ENCODE data around the gene PPWD1. TPM values are rescaled to one million over a fixed set of nuclear protein-coding genes. Genes with fewer than 3 reads are reported as not detected.
A peak's percentile ranks its signal among the peaks of the same experiment; 100 is the strongest.

PPWD1 gene
- total RNA-seq, 4 donors from 2014 or later = 22.3 to 85.9 (median 46.1) TPM

- H3K27me3 ChIP-seq = no peaks in the 10 kb centered on the region
- H3K36me3 ChIP-seq = peaks cover 0 to 12% of the 10 kb centered on the region in 2 donors
- TF ChIP-seq POLR2AphosphoS5 (IDR thresholded peaks at IDR 0.05) (no peak), CTCF (IDR thresholded peaks at IDR 0.05) (no peak), EP300 (IDR thresholded peaks at IDR 0.05) (no peak)
- ATAC-seq = no peak
- peak overlapping the region; percentile 61 to 87 for H3K4me3 ChIP-seq
- H3K9me3 ChIP-seq = no peaks in the 10 kb centered on the region
- peaks cover 16 to 48% (median 22%) of the 10 kb centered on the region in 3 donors for H3K4me1 ChIP-seq
- WGBS, 2 donors (ENCODE audit: low coverage in 1 of 2) = 55 to 59% methylated on average over 4 to 6 of the region's 6 CpGs
- peak overlapping the region in 3 of 4 donors; percentile 18 to 88 (median 79) for H3K27ac ChIP-seq
These were observed 62.6 kb downstream of the PPWD1 start for GRCh38 chr5:65625743-65626142.

GRCh38 chr5:65630981-65631380 lies 67.9 kb downstream of the PPWD1 start:
- Histone ChIP-seq H3K27ac (no peak overlapping the region), H3K36me3 (peaks cover 0 to 18% of the 10 kb centered on the region in 2 donors), H3K4me1 (peaks cover 2 to 14% (median 3%) of the 10 kb centered on the region in 3 donors), H3K9me3 (no peaks in the 10 kb centered on the region), H3K4me3 (no peak overlapping the region), H3K27me3 (no peaks in the 10 kb centered on the region)
- ATAC-seq = no peak
- no peak for TF ChIP-seq POLR2A (IDR thresholded peaks at IDR 0.05)
- no peak for TF ChIP-seq CTCF (IDR thresholded peaks at IDR 0.05)
- no peak for TF ChIP-seq EP300 (IDR thresholded peaks at IDR 0.05)

Small RNAs within 50 kb of the gene (small RNA-seq; reads per million reads assigned to genes)
- gene RNU6-540P = 0 reads per million in 4 donors

Other genes starting within 250 kb of the PPWD1 start
- 10 to 100 TPM in 2 of 4 donors, 1 to 10 TPM in 2; 2.6 to 25.2 (median 12.3) TPM for gene ADAMTS6, start 81.4 kb upstream of the PPWD1 start, total RNA-seq
- gene CENPK, start 128 bp upstream of the PPWD1 start, total RNA-seq = under 1 TPM in 2 of 4 donors, not detected in 2; 0.45 to 0.81 TPM
- gene TRIM23, start 61.0 kb downstream of the PPWD1 start, total RNA-seq = 10 to 100 TPM; 17.0 to 35.2 (median 20.3) TPM
- 1 to 10 TPM; 1.1 to 4.8 (median 3.8) TPM for gene SHLD3, start 61.7 kb downstream of the PPWD1 start, total RNA-seq
- gene TRAPPC13, start 61.7 kb downstream of the PPWD1 start, total RNA-seq = 10 to 100 TPM; 17.7 to 31.9 (median 24.3) TPM
- 10 to 100 TPM; 12.1 to 15.2 (median 14.3) TPM for gene SGTB, start 158.8 kb downstream of the PPWD1 start, total RNA-seq
- gene NLN, start 158.9 kb downstream of the PPWD1 start, total RNA-seq = 10 to 100 TPM in 2 of 4 donors, 1 to 10 TPM in 2; 6.5 to 11.5 (median 9.8) TPM